SH-SY5Y (cell line): ENCODE measurements around the gene SELENOH.

ENCODE experiments used
- GATA2 ChIP-seq: IDR thresholded peaks from 2 replicates; pipeline ENCODE4 v1.6.1; 2011; ENCODE audit warnings: mild to moderate bottlenecking, low read depth, low read length
- GATA3 ChIP-seq: IDR thresholded peaks from 2 replicates; pipeline ENCODE4 v1.6.1; 2011; ENCODE audit warnings: low read depth, mild to moderate bottlenecking, low read length, moderate library complexity

- no peak for TF ChIP-seq GATA2
- TF ChIP-seq GATA3: no peak
Observed at GRCh38 chr11:57742087-57742452, 779 bp downstream of the SELENOH start.
